ENCODE results near the gene SH3BGRL.
"Not testable (repeated sequence)": the region's sequence is repeated elsewhere in the genome, so short reads cannot be mapped to it uniquely, and the experiment has no call there.

GRCh38 chrX:81331653-81332052, 129.8 kb downstream of the SH3BGRL start:
- not testable (repeated sequence) for TF ChIP-seq POLR2A (IDR thresholded peaks at IDR 0.05; ENCODE audit: low read length); GATA1 (IDR thresholded peaks at IDR 0.05; ENCODE audit: low read depth, low read length)

All from erythroblast (primary cell).